ENCODE data around the gene DKK3. TPM values are rescaled to one million over a fixed set of nuclear protein-coding genes. Genes with fewer than 3 reads are reported as not detected.

Gene DKK3
- total and polyA plus RNA-seq, 2 of the 13 experiments (the other 11 are each of a cell fraction or from before 2014, with no cell fraction given): 0.09 to 0.67 TPM

DNA sequence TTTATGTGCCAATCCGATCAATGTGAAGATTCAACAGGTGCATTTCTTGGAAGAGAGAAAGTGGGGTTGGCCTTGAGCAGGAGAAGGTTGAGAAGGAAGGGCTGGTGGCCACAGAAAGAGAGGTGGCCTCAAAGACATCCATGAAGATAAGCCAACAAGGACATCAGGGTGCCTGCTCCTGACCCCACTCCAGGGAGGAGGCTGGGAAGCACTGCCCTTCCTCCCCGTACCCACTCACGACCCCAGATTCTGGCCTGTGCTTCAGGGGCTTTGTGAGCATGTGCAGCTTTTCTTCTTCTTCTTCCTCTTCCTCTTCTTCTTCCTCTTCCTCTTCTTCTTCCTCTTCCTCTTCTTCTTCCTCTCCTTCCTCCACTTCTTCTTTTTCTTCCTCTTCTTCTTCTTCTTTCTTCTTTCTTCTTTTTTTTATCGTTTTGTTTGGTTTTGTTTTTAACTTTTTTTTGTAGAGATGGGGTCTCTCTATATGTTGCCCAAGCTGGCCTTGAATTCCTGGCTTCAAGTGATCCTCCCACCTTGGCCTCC lies 30.3 kb downstream of the DKK3 start:
- POLR2A ChIA-PET: no interaction called here
- no peak overlapping the region for H3K4me2 ChIP-seq (ENCODE audit: low read depth, low read length)
- DNase-seq (ENCODE audit: low spot score) (no peak), FAIRE-seq (no peak), ATAC-seq (no peak)
- H3K27me3 ChIP-seq (ENCODE audit: control insufficient read depth in 1 of 2, insufficient read depth in 2 of 2, low read length in 2 of 2): peaks cover 6 to 32% of the 10 kb centered on the region in 2 experiments; a peak in 3 of 5 replicates
- no peaks in the 10 kb centered on the region for H3K79me2 ChIP-seq (ENCODE audit: insufficient read depth, low read length)
- H3K9ac ChIP-seq (ENCODE audit: insufficient read depth, low read depth, low read length): no peak overlapping the region
- peaks cover 9% of the 10 kb centered on the region; the same call in 1 of the 2 replicates for H3K4me1 ChIP-seq (ENCODE audit: insufficient read depth, low read length)
- in situ Hi-C loops (cut with HindIII; ENCODE audit: extremely low pct_ligation_motif_present, low pct_unique_long_range_greater_than_20kb): no loop called here
- no peak overlapping the region for H2AFZ ChIP-seq (ENCODE audit: low read length)
- H3K9me3 ChIP-seq (ENCODE audit: low read length): no peaks in the 10 kb centered on the region
- intact Hi-C loops (cut with micrococcal nuclease; ENCODE audit: unreplicated experiment): no loop called here
- H4K20me1 ChIP-seq (ENCODE audit: insufficient read depth, low read length): no peaks in the 10 kb centered on the region
- no peak overlapping the region for H3K27ac ChIP-seq (ENCODE audit: extremely low read length, insufficient read depth, low read length)
- WGBS (ENCODE audit: low lambda C conversion rate): 32% methylated on average over 4 of the region's 4 CpGs
- no peaks in the 10 kb centered on the region for H3K36me3 ChIP-seq (replicated peaks in 1 of 2; ENCODE audit: control insufficient read depth in 1 of 2, insufficient read depth in 2 of 2, low read length in 2 of 2)
- CTCF ChIA-PET (ENCODE audit: low intra/inter-chr PET ratio, low total read pairs): no interaction called here
- TF ChIP-seq, protein P1, sequence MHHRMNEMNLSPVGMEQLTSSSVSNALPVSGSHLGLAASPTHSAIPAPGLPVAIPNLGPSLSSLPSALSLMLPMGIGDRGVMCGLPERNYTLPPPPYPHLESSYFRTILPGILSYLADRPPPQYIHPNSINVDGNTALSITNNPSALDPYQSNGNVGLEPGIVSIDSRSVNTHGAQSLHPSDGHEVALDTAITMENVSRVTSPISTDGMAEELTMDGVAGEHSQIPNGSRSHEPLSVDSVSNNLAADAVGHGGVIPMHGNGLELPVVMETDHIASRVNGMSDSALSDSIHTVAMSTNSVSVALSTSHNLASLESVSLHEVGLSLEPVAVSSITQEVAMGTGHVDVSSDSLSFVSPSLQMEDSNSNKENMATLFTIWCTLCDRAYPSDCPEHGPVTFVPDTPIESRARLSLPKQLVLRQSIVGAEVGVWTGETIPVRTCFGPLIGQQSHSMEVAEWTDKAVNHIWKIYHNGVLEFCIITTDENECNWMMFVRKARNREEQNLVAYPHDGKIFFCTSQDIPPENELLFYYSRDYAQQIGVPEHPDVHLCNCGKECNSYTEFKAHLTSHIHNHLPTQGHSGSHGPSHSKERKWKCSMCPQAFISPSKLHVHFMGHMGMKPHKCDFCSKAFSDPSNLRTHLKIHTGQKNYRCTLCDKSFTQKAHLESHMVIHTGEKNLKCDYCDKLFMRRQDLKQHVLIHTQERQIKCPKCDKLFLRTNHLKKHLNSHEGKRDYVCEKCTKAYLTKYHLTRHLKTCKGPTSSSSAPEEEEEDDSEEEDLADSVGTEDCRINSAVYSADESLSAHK (CRISPR knock-in tag; IDR thresholded peaks at IDR 0.05; ENCODE audit: borderline replicate concordance): no peak
- TF ChIP-seq AGO2 (optimal IDR thresholded peaks at IDR 0.05; ENCODE audit: low read depth, low read length) (no peak), NR2F1 (CRISPR knock-in tag; IDR thresholded peaks at IDR 0.05) (no peak), PLRG1 (conservative IDR thresholded peaks at IDR 0.05) (no peak), ZNF543 (CRISPR knock-in tag; IDR thresholded peaks at IDR 0.05) (no peak), ZBTB42 (CRISPR knock-in tag; IDR thresholded peaks at IDR 0.05) (no peak), HHEX (CRISPR knock-in tag; IDR thresholded peaks at IDR 0.05) (no peak), PAX8 (CRISPR knock-in tag; IDR thresholded peaks at IDR 0.05; ENCODE audit: borderline replicate concordance) (no peak)
- H3K4me3 ChIP-seq (replicated peaks in 1 of 3; ENCODE audit: insufficient read depth in 1 of 3, low read depth in 2 of 3, low read length in 3 of 3): no peak overlapping the region
- no TSS peak for BruUV-seq (replicated peaks)

Data from HepG2 (cell line).